Stimulated activated CD4-positive, alpha-beta T cell treated with anti-CD3 and anti-CD28 coated beads, TNF-alpha, amount 100 ng/mL, for 24 hours (primary cell): ENCODE data around the gene ST8SIA4.
A peak's percentile ranks its signal among the peaks of the same experiment; 100 is the strongest.

Experiments used
- DNase-seq, 3 experiments: peaks; one replicate each; pipeline ENCODE4 v3.0.0-alpha.2; 2020; ENCODE audit warnings: low read depth in 3 of 3

ST8SIA4 gene

DNA sequence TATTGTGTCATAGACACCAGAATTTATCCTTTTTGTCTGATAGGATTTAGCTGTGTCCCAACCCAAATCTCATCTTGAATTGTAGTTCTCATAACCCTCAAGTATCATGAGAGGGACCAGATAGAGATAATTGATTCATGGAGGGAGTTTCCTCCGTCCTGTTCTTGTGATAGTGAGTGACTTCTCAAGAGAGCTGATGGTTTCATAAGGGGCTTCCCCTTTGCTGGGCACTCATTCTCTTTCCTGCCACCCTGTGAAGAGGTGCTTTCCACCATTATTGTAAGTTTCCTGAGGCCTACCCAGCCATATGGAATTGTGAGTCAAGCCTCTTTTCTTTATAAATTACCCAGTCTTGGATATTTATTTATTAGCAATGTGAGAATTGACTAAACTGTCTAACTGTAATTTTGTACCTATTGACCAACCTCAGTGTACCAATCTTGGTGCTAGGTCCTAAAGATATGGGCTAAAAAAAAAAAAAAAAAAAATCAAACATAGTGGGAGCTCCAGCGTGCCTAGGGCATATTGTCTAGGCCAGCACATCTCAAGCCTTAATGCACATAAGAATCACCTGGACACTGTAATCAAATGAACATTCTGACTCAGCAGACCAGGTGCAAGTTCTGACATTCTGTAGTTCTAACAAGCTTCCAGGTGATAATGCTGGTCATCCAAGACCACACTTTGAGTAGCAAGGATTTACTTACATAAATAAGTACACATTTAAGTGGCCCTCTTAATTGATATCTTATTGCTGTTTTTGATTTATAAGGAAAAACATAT is 30.5 kb downstream of the ST8SIA4 start:
- peak; percentile 10 to 26 (median 21) for DNase-seq

DNA sequence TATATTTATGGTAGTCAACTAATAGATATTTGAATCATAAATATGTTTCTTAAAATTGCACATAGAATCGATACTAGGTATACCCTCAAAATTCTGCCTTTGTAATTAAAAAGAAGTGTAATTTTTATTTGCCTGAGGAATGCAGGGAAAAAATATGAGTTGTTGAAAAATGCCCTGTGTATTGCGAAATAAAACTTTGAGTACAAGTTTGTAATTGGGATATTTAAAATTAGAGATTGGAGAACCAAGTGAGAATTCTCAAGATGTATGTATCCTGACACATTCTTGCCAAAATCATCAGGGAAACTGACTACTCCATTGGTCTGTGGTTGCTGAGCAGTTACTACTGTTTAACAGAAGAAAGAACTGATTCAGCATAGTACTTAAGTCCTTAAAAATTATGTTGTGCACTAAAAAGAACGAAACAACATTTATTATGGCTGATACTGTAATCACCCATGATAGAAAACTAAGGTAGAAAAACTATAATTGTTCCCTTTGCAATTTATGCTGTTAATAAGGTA is 36.0 kb downstream of the ST8SIA4 start:
- DNase-seq = no peak

DNA sequence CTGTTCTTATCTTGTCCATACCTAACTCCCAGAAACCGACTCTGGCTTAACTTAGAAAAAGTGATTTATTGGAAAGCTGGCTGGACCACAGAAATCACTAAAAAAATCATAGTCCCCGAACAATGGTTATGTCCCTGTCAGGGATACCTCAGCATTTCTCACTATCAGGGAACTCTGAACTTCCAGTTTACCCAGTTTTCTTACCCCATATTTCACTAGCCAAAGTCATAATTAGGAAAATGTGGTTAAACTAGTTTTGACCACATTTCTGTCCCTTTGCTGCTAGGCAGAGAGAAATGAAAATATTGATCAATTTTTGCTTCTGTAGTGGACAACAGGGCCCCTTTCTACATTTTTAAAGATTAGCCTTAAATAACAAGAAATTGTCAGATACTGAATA is 38.2 kb downstream of the ST8SIA4 start:
- DNase-seq = no peak

DNA sequence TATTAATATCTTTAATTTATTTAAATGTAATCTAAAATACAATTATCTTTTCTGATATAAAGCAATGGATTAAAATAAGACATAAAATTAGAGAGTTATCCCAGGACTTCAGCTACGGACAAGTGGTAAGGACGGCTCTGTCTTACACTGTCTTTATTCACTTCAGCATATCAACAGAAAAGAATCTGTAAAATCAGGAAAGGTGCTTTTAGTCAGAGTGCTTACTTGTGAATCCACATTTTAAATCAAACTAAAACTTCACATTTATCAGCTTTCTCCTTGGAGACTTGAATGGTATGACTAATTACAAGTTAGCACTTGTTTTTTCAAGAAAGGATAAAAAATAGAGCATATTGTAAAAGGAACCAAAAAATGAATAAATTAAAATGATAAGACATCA is 39.3 kb downstream of the ST8SIA4 start:
- DNase-seq = no peak

DNA sequence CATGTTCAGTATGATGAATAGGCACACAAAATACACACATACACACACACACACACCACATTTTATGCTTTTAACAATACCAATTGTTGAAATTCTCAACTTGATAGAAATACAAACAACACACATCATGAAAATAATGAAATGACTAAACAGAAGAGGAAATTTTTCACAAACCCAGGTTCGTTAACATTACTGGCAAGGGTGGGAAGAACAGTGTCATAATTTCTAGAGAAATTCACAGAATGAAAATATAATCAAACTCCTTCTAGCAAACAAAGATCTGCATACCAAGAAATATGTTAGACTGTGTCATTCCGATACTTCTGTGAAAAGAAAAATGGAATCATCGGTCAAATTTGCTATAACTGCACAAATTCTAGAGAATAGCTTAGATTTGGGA is 41.9 kb downstream of the ST8SIA4 start:
- no peak for DNase-seq

DNA sequence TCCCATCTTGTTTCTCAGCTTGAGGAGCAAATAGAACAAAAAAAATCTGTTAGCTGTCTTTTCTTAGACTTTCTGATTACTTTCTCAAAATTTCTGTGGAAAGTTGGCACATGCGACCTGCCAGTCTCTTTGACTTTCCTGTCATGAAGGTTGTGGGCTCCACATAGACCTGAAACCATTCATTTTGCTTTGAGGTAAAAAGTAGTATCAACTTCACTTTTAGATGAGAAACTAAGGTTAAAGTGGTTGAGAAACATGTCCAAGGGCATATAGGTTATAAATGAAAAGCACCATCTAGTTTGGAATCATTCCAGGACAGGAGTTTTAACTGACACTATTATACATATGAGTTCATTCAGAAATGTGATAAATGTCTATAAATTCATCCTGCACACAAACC is 42.7 kb downstream of the ST8SIA4 start:
- no peak for DNase-seq

DNA sequence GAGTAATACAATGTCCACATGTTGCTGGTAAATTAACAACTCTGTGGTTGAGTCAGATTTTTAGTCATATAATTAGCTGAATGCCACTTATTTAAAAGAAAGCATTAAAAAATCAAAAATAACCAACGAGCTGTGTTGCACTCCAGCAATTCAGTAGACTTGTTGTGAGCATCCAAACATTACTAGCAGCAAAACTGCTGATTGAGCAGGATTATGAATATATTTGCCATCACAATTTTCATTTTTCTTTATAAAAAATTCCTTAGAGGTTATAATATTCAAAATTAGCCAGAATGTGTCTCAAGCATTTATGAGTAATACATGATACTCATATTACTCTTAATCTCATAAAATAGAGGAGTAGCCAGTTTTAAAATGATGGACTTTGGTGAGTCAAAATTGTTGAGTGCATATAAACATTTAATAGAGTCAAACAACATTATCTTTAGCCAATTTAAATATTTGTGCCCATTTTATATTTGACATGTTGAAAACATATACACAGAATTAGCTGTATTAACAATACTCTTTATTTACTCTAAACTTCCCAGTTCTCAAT is 44.0 kb downstream of the ST8SIA4 start:
- DNase-seq = no peak

DNA sequence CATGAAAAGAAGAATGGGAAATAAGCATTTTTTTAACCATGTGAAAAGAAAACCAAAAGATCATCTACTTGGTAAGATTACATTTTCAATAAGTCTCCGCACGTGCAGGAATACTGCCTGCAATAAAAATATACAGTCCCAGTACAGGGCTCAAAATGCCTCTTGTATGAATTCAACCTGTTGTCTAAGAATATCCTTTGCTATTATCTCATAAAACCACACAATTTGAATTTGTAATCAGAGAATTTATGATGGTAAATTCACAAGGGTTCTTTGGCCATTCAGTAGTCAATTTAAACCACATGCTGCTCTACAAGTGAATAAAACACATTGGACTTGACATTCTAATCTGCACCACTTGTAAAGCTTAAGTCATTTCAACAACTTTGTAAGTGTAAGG is 46.6 kb downstream of the ST8SIA4 start:
- no peak for DNase-seq

DNA sequence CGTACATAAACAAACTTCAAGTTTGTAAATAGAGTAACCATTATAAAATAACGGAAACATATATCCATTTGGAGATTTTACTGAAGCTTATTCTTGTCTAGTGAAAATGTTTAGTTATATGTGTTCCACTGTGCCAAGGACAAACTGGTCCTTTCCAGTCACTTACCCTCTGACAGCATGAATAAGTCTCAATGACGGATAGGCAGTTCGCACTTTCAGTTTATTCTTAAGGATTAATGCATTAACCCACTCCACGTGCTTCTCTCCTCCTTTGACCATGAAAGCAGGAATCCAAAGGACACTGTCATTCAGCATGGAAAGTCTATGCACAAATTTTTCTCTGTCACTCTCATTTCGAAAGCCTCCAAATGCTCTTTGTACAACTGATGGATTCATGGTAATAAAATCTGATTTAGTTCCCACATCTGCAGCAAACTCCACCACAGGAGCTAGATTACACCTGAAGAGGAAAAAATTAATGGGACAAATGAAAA is 47.1 kb downstream of the ST8SIA4 start:
- DNase-seq = no peak

DNA sequence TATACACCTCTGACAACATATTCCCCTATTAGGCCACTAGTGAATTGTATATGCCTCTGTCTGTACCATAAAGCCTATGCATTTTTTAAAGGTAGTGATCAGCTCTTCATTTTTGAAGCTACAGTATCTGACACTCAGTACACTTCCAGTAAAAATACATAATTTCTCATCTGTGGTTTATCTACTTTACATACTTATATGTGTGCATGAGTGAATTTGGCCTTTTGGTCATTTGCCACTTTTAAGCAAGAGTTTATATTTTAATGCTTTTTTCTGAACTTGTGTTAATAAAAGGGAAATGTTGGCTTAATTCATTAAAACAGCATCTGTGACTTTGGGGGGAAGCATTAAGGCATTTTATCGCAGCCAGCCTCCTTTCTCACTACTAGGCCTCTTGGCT is 47.8 kb downstream of the ST8SIA4 start:
- no peak for DNase-seq

DNA sequence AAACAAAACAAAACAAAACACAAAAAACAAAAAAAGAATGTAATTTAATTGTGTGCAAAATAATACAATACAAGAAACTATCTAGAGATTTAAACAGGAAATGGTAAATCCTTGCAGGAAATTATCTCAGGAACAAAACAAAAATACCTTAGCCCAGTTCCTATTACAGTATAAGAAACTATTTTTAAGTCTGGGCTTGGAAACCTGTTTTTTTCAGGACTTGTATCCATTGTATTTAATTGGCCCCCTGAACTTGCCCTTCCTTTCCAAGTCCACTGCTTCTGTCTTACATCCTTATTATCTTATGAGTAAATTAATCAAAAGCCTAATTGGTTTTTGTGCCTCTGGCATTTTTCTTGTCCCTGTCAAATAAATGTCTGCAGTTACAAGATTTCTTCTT is 48.5 kb downstream of the ST8SIA4 start:
- DNase-seq = no peak

DNA sequence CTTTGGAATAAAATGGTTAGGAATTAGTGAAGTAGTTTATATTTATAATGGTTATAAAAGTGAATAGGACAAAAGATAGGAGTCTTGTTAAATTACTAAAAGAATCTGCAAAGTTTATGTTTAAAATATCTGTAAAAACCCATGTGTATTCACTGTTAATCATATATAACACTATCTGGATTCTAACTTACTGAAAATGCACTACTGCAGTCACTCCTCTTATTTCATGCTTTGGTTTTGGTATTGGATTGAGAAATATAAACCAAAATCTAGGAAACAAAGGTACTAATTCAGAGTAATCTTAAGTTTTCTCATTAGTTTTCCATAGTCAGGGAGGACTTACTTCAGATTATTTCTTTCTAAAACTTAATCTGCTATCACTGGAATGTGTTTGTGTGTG is 49.5 kb downstream of the ST8SIA4 start:
- no peak for DNase-seq

DNA sequence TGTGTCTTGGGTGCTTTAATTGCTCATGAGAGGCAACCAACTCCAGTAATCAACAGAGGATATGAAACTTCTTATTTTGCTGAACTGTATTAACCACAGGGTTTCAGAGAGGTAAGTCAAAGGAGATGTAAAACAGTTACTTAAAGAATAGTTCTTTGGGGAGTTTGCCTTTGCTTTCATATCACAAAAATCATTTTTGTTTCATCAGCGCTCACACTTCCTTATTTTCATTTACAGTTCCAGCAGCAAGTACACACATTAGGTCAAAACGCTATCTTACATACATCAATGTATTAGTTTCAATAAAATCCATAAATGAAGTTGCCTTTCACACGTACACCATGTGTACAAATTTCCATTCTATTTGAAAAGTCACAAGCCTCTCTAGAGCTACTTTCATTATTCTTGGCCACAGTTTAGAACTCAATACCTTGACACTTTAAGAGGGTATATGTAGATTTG is 50.1 kb downstream of the ST8SIA4 start:
- no peak for DNase-seq

DNA sequence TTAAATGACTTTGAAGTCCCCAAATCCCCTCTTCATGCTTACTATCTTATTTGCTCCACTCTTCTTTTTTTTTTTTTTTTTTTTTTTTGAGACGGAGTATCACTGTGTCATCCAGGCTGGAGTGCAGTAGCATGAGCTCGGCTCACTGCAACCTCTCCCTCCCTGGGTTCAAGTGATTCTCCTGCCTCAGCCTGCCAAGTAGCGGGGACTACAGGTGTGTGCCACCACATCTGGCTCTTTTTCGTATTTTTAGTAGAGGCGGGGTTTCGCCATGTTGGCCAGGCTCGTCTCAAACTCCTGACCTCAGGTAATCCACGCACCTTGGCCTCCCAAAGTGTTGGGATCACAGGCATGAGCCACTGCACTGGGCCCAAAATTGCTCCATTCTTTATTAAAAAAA is 51.0 kb downstream of the ST8SIA4 start:
- no peak for DNase-seq

DNA sequence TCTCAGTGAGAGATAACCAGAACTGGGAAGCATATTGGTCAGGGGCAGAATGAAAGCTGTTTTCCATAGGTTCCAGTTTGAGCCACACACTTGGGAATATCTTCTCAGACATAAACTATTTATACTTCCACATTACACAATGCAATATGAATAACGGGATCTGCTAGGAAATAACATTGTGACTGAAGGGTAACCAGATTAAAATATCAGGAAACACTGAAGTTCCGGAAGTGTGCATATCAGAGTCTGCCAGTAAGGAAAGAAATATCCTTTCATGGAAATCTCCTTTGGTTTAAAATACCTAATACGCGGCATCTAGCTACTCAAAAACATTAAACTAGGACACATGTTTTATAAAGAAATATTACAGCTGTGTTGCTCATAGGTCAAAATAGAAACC is 56.3 kb downstream of the ST8SIA4 start:
- DNase-seq = no peak

DNA sequence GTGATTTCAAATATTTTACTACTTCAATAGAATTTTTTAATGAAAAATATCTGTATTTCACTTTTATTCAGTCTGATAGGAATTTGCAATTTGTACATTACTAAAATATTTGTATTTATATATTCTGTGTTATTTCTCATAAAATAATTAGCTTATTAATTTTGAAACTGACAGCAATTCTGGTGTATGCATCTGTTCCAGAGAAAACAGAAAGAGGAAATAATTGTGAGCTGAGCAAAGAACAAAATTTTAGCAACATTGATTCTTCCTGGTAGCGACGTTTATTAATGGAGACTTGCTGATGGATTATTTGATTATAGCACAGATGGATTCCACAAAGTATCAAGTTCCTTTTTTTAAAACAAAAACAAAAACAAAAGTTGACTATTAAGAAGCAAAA is 61.0 kb downstream of the ST8SIA4 start:
- DNase-seq = no peak

DNA sequence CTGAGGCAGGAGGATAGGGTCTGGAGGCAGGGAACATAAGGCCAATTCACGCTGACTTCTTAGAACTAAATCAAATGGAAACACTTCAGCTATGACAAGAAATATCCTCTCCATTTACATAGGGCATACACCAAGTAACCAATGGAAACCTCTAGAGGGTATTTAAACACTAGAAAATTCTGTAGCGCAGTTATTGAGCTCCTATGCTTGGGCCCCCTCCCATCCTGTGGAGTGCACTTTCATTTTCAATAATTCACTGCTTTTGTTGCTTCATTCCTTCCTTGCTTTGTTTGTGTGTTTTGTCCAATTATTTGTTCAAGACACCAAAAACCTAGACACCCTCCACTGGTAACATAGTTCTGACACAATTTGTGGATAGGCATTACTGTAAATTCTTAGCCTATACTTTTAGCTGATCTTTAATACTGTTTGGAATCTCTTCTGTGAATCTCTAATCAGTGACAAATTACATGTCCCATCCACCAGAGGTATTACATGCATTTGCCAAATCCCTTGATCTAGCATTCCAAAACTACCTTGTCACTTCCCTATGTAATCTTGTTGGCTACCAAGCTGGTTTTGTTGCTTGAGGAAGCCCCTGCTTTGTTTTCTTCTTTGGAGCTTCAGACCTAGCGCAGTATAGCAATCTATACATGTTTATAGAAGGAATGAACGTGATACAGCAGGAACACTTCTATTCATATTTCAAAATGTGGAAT is 61.6 kb downstream of the ST8SIA4 start:
- no peak for DNase-seq

DNA sequence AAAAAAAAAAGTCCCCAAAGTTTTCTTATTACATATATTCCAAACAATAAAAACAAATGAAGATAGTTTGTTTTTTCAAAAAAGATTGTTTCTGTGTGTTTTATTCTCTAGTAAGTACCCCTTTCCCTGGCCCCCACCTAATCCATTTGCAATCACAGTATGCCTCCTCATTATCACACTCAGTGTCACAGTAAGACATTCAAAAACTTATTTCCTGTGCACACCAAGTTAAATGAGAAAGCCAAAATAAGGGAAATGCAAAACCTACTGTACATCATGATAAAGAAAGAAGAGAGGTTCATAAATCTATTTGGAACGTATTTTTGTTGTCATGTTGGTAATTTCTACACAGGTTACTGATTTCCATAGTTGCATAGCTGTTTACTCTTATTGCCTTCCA is 62.3 kb downstream of the ST8SIA4 start:
- no peak for DNase-seq

DNA sequence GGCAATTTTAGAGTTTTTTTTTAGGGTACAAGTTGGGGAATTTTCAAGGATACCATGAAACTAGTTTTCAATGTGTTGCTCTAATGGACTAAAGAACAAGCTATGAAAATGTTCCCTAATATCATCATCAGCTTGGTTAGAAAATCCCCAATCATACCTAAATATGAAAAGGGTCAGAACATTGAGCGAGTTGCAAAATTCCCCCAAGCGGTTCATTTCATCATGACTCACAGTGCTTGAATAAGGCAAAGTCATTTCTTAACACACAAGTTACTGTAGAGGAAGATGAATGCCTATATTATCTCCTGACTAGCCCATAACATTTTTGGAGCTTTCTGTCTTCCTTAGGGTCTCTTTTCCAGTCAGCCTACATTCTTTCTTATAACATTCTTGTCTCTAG is 62.7 kb downstream of the ST8SIA4 start:
- peak in 1 of 3 experiments; percentile 15 for DNase-seq

DNA sequence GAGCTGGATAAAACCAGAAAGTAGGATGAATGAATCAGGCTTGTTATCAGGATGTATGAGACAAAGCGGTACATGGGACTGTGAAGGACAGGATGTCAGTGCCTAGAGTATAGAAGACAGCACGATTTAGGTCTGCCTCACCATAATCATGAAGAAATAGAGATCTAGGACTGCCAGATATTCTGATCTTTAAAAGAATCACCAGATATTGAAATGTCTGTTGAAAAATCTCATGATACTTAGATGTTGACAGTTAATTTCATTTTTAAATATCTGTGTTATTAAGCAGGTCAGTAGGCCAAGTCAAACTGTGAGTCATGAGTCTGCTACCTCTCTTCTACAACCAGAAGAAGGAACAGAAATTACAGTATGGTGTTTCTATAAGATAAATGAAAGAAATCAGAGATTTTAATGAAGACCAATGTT is 65.0 kb downstream of the ST8SIA4 start:
- no peak for DNase-seq

DNA sequence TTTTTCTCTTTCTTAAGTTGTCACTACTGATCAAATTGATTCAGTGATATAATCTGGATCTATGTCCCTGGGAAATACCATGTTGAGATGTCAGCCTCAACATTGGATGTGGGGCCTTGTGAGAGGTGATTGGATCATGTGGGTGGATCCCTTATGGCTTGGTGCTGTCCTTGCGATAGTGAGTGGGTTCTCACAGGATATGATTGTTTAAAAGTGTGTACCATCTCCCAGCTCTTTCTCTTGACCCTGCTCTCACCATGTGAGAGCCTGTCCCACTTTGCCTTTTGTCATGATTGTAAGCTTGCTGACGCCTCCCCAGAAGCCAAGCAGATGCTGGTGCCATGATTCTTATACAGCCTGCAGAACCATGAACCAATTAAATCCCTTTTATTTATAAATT is 68.6 kb downstream of the ST8SIA4 start:
- no peak for DNase-seq
